NCI-H526 (cell line): ENCODE data around the gene ANLN.
"Not testable (repeated sequence)": the region's sequence is repeated elsewhere in the genome, so short reads cannot be mapped to it uniquely, and the experiment has no call there.

Experiments used
- DNase-seq, 2 experiments: peaks; one replicate each; lab custom pipeline; 2025; lab: John Stamatoyannopoulos, UW

Gene ANLN

GRCh38 chr7:36466001-36466400, 76.3 kb downstream of the ANLN start:
- not testable (repeated sequence) for DNase-seq

GRCh38 chr7:36468370-36469101, 78.9 kb downstream of the ANLN start:
- peak; percentile 63 to 69 for DNase-seq

- no peak for DNase-seq
Observed at GRCh38 chr7:36469236-36469635, 79.6 kb downstream of the ANLN start.

GRCh38 chr7:36472141-36472729, 82.6 kb downstream of the ANLN start:
- no peak for DNase-seq

- DNase-seq: peak in 1 of 2 experiments; percentile 79
Observed at GRCh38 chr7:36473454-36474282, 84.0 kb downstream of the ANLN start.

GRCh38 chr7:36474283-36475010, 84.8 kb downstream of the ANLN start:
- DNase-seq: no peak

GRCh38 chr7:36475011-36475342, 85.3 kb downstream of the ANLN start:
- DNase-seq: no peak

GRCh38 chr7:36475381-36475780, 85.7 kb downstream of the ANLN start:
- no peak for DNase-seq

- no peak for DNase-seq
Observed at GRCh38 chr7:36478745-36479144, 89.1 kb downstream of the ANLN start.

GRCh38 chr7:36483853-36484252, 94.2 kb downstream of the ANLN start:
- not testable (repeated sequence) for DNase-seq

GRCh38 chr7:36484265-36484664, 94.6 kb downstream of the ANLN start:
- DNase-seq: no peak

GRCh38 chr7:36486336-36486735, 96.7 kb downstream of the ANLN start:
- no peak for DNase-seq

- peak; percentile 50 to 69 for DNase-seq
Observed at GRCh38 chr7:36487756-36488336, 98.2 kb downstream of the ANLN start.

- DNase-seq: not testable (repeated sequence)
Observed at GRCh38 chr7:36488672-36489071, 99.0 kb downstream of the ANLN start.

- no peak for DNase-seq
Observed at GRCh38 chr7:36490419-36490830, 100.8 kb downstream of the ANLN start.

GRCh38 chr7:36491317-36491716, 101.7 kb downstream of the ANLN start:
- DNase-seq: no peak

GRCh38 chr7:36496576-36496975, 106.9 kb downstream of the ANLN start:
- no peak for DNase-seq

- not testable (repeated sequence) for DNase-seq
Observed at GRCh38 chr7:36497176-36497575, 107.5 kb downstream of the ANLN start.

GRCh38 chr7:36497775-36498174, 108.1 kb downstream of the ANLN start:
- no peak for DNase-seq
